GM12878 (cell line): ENCODE measurements around the gene ZSCAN20. TPM values are rescaled to one million over a fixed set of nuclear protein-coding genes. Genes with fewer than 3 reads are reported as not detected.

Source experiments
- CEBPZ ChIP-seq: fragments of 150-350 bp; IDR thresholded peaks from 2 replicates; pipeline ENCODE4 v1.6.1; 2016; ENCODE audit warnings: low read depth, low read length
- CHD2 ChIP-seq: IDR thresholded peaks from 2 replicates; pipeline ENCODE4 v1.6.1; 2011; ENCODE audit warnings: low read depth, low read length, improper control_type of control experiment, borderline replicate concordance
- DPF2 ChIP-seq: fragments of 450-650 bp; IDR thresholded peaks from 2 replicates; pipeline ENCODE4 v1.6.1; 2017; ENCODE audit warnings: mild to moderate bottlenecking
- EED ChIP-seq: sonication (generic); IDR thresholded peaks from 2 replicates; pipeline ENCODE4 v1.6.1; 2016; ENCODE audit warnings: antibody characterized with exemption, low read depth
- EGR1 ChIP-seq, 2 experiments: IDR thresholded peaks; 1 replicate in 1 of 2; 2 replicates in 1 of 2; pipeline ENCODE4 v1.6.1; 2011 to 2012; ENCODE audit warnings: low read depth in 2 of 2, low read length in 2 of 2, borderline replicate concordance in 1 of 2, mild to moderate bottlenecking in 1 of 2, moderate library complexity in 1 of 2
- ELK1 ChIP-seq: IDR thresholded peaks from 2 replicates; pipeline ENCODE4 v1.6.1; 2012; ENCODE audit warnings: low read depth, low read length, improper control_type of control experiment
- FOS ChIP-seq: IDR thresholded peaks from 3 replicates; pipeline ENCODE4 v1.6.1; 2011; ENCODE audit warnings: borderline replicate concordance; ENCODE audit not compliant: insufficient read length; ENCODE audit errors: extremely low read depth
- GABPA ChIP-seq: IDR thresholded peaks from 2 replicates; pipeline ENCODE4 v1.6.1; 2014; ENCODE audit warnings: antibody characterized with exemption, low read depth, mild to moderate bottlenecking, inconsistent platforms
- KLF5 ChIP-seq: fragments of 450-650 bp; IDR thresholded peaks from 2 replicates; pipeline ENCODE4 v1.6.1; 2014; ENCODE audit warnings: mild to moderate bottlenecking; ENCODE audit not compliant: partially characterized antibody
- PKNOX1 ChIP-seq: fragments of 450-650 bp; IDR thresholded peaks from 2 replicates; pipeline ENCODE4 v1.6.1; 2016; ENCODE audit warnings: mild to moderate bottlenecking
- SIX5 ChIP-seq: IDR thresholded peaks from 2 replicates; pipeline ENCODE4 v1.6.1; 2011; ENCODE audit warnings: mild to moderate bottlenecking, low read depth, low read length, moderate library complexity; ENCODE audit not compliant: severe bottlenecking
- SMAD1 ChIP-seq: fragments of 450-650 bp; IDR thresholded peaks from 2 replicates; pipeline ENCODE4 v1.6.1; 2018; ENCODE audit warnings: mild to moderate bottlenecking, low read depth; ENCODE audit not compliant: partially characterized antibody
- SPI1 ChIP-seq: IDR thresholded peaks from 2 replicates; pipeline ENCODE4 v1.6.1; 2011; ENCODE audit warnings: low read depth, mild to moderate bottlenecking, low read length, moderate library complexity, borderline replicate concordance; ENCODE audit not compliant: insufficient read depth
- ZNF592 ChIP-seq: fragments of 450-650 bp; IDR thresholded peaks from 2 replicates; pipeline ENCODE4 v1.6.1; 2017; ENCODE audit warnings: mild to moderate bottlenecking, moderate library complexity
- polyA plus RNA-seq, 11 experiments: library from polyadenylated mRNA; depleted of rRNA in 4 of 11; unstranded in 6 of 11; stranded (reverse) in 5 of 11; fragments of >200 nt; fragmentation: Nextera tagmentation in 4 of 11; fragmentation: Illumina TruSeq in 1 of 11; extraction: Ambion mirVana in 4 of 11; extraction: Trizol in 1 of 11; gene quantifications; 1 replicate in 1 of 11; 2 replicates in 10 of 11; pipeline versions ENCODE4 v1.2.1 to v1.2.3, GENCODE V29; 2011 to 2016; ENCODE audit warnings: inconsistent platforms in 2 of 11, missing spikeins in 2 of 11, low read depth in 1 of 11
- total RNA-seq, 4 experiments: library from RNA; depleted of rRNA in 3 of 4; stranded (reverse); fragments of >200 nt in 3 of 4; fragmentation: Illumina TruSeq in 1 of 4; extraction: Trizol in 1 of 4; gene quantifications; 2 replicates each; pipeline versions ENCODE4 v1.2.1 to v1.2.3, GENCODE V29; 2013 to 2021

Gene ZSCAN20
- total and polyA plus RNA-seq, 10 of the 15 experiments (the other 5 are each of a cell fraction or from before 2014, with no cell fraction given), result 0.35 to 5.1 (median 2.4) TPM

- TF ChIP-seq PKNOX1, result peak; percentile 98
- peak; percentile 80 for TF ChIP-seq FOS
- TF ChIP-seq DPF2, result peak; percentile 62; the same call in 1 of the 2 replicates
- peak; percentile 95 for TF ChIP-seq CHD2
- TF ChIP-seq ZNF592, result no peak
- peak; percentile 89 for TF ChIP-seq CEBPZ
- peak; percentile 88 for TF ChIP-seq GABPA
- peak; percentile 52 for TF ChIP-seq SMAD1
- peak in 1 of 2 experiments; percentile 49; a peak in 1 of 3 replicates for TF ChIP-seq EGR1 (IDR thresholded peaks at IDR 0.05; ENCODE audit: borderline replicate concordance in 1 of 2, low read depth in 2 of 2, low read length in 2 of 2)
- TF ChIP-seq SIX5, result peak; percentile 83
- peak; percentile 70; the same call in 1 of the 2 replicates for TF ChIP-seq SPI1
- peak; percentile 66; the same call in 1 of the 2 replicates for TF ChIP-seq EED
- 0 out of 2 replicates have a peak, but pooled peaks have one; percentile 53 for TF ChIP-seq ELK1
- peak; percentile 74 for TF ChIP-seq KLF5
Observed at GRCh38 chr1:33472269-33472980, at the start of gene ZSCAN20 (continued).
